Loucy (cell line): Measurements from ENCODE around the gene TMEM150B.

Experiments used
- EZH2phosphoT487 ChIP-seq: fragments of 200-600 bp; IDR thresholded peaks from 2 replicates; pipeline ENCODE4 v1.6.1; 2018; ENCODE audit warnings: antibody characterized with exemption, mild to moderate bottlenecking, moderate library complexity, borderline replicate concordance
- TF ChIP-seq, protein P1 (sequence below): fragments of 200-600 bp; sonication (generic); conservative IDR thresholded peaks from 2 replicates; pipeline ENCODE4 v1.5.1; 2014; ENCODE audit warnings: mild to moderate bottlenecking, antibody characterized with exemption, low read length

DNA sequence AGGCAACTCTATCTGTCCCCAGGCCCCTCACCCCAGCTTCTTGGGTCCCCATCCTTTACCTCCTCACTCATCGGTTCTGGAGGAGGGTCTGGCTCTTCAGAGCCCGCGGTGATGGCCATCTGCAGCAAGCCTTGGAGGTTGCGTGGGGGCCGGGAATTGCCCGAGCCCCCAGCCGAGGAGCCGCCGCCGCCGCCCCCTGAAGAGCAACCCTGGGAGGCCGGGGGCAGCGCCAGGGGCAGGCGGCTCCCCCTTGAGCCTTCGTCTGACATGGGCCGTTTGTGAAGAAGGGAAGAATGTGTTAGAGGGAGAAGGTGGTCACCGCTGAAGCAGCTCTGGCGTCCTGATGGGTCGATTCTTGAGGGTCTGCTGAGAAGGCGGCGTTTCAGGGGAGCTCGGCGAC is 45.8 kb downstream of the TMEM150B start:
- TF ChIP-seq, protein P1, sequence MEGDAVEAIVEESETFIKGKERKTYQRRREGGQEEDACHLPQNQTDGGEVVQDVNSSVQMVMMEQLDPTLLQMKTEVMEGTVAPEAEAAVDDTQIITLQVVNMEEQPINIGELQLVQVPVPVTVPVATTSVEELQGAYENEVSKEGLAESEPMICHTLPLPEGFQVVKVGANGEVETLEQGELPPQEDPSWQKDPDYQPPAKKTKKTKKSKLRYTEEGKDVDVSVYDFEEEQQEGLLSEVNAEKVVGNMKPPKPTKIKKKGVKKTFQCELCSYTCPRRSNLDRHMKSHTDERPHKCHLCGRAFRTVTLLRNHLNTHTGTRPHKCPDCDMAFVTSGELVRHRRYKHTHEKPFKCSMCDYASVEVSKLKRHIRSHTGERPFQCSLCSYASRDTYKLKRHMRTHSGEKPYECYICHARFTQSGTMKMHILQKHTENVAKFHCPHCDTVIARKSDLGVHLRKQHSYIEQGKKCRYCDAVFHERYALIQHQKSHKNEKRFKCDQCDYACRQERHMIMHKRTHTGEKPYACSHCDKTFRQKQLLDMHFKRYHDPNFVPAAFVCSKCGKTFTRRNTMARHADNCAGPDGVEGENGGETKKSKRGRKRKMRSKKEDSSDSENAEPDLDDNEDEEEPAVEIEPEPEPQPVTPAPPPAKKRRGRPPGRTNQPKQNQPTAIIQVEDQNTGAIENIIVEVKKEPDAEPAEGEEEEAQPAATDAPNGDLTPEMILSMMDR: no peak
- no peak for TF ChIP-seq EZH2phosphoT487
